WTC11 (cell line): ENCODE data around the gene AXL. TPM values are rescaled to one million over a fixed set of nuclear protein-coding genes. Genes with fewer than 3 reads are reported as not detected.
"Not testable (repeated sequence)": the region's sequence is repeated elsewhere in the genome, so short reads cannot be mapped to it uniquely, and the experiment has no call there.

Source experiments
- ATAC-seq: fragments of 200-7000 bp; cut with Tn5 transposase; 2 replicates; pipeline ENCODE4 v1.10.0; 2021; ENCODE audit warnings: mild to moderate bottlenecking, moderate library complexity
- CTCF ChIA-PET: fragments of 300-600 bp; sonication (Branson Sonifier 250); formaldehyde crosslinking; loops from one replicate; lab custom pipeline; 2021; ENCODE audit warnings: antibody characterized with exemption; lab: Charles Lee
- POLR2A ChIA-PET: fragments of 350-600 bp; sonication (Branson Sonifier 250); formaldehyde crosslinking; loops from one replicate; lab custom pipeline; 2021; ENCODE audit warnings: antibody characterized with exemption; lab: Charles Lee
- DNase-seq: peaks from one replicate; pipeline ENCODE4 v3.0.0; 2021; ENCODE audit warnings: low spot score
- H3K27ac Mint-ChIP-seq: 2 replicates; pipeline ENCODE4 v1.8.0; 2021; ENCODE audit warnings: mixed read lengths
- H3K27me3 Mint-ChIP-seq: 2 replicates; pipeline ENCODE4 v1.8.0; 2021; ENCODE audit warnings: low read depth, mild to moderate bottlenecking, moderate library complexity, mixed read lengths
- H3K36me3 Mint-ChIP-seq: 2 replicates; pipeline ENCODE4 v1.8.0; 2021; ENCODE audit warnings: mixed read lengths
- H3K4me1 Mint-ChIP-seq: 2 replicates; pipeline ENCODE4 v1.8.0; 2022; ENCODE audit warnings: mixed read lengths
- H3K4me3 Mint-ChIP-seq: 2 replicates; pipeline ENCODE4 v1.8.0; 2021; ENCODE audit warnings: mild to moderate bottlenecking, moderate library complexity, mixed read lengths
- H3K9me3 Mint-ChIP-seq: 2 replicates; pipeline ENCODE4 v1.8.0; 2021; ENCODE audit warnings: mixed read lengths
- ATF3 ChIP-seq: sonication (generic); formaldehyde crosslinking; conservative IDR thresholded peaks from 2 replicates; pipeline ENCODE4 v1.8.1; 2022; ENCODE audit warnings: mild to moderate bottlenecking, missing genetic modification reagents
- CBFB ChIP-seq: sonication (generic); formaldehyde crosslinking; IDR thresholded peaks from 2 replicates; pipeline ENCODE4 v1.8.1; 2022; ENCODE audit warnings: mild to moderate bottlenecking, low read depth, missing genetic modification reagents
- EMX1 ChIP-seq: fragments of 250-450 bp; sonication (Bioruptor Pico); IDR thresholded peaks from 2 replicates; pipeline ENCODE4 v1.8.0; 2021; ENCODE audit warnings: mild to moderate bottlenecking
- FOXJ3 ChIP-seq: sonication (generic); formaldehyde crosslinking; IDR thresholded peaks from 2 replicates; pipeline ENCODE4 v1.9.0; 2021; ENCODE audit warnings: missing genetic modification reagents, mild to moderate bottlenecking, borderline replicate concordance
- NFYB ChIP-seq: sonication (generic); formaldehyde crosslinking; conservative IDR thresholded peaks from 2 replicates; pipeline ENCODE4 v1.8.0; 2022; ENCODE audit warnings: low read depth, missing genetic modification reagents
- STAT6 ChIP-seq: sonication (generic); formaldehyde crosslinking; conservative IDR thresholded peaks from 2 replicates; pipeline ENCODE4 v1.8.1; 2023; ENCODE audit warnings: mild to moderate bottlenecking, low read depth, missing genetic modification reagents, moderate library complexity
- ZNF121 ChIP-seq: sonication (generic); formaldehyde crosslinking; IDR thresholded peaks from 2 replicates; pipeline ENCODE4 v1.8.0; 2023; ENCODE audit warnings: missing genetic modification reagents
- ZNF281 ChIP-seq: sonication (generic); formaldehyde crosslinking; IDR thresholded peaks from 2 replicates; pipeline ENCODE4 v1.8.0; 2023; ENCODE audit warnings: mild to moderate bottlenecking, missing genetic modification reagents
- total RNA-seq: library from RNA; stranded (reverse); gene quantifications from 3 replicates; pipeline ENCODE4 v1.2.3, GENCODE V29; 2021
- TF ChIP-seq, protein P1 (sequence below): sonication (generic); formaldehyde crosslinking; IDR thresholded peaks from 2 replicates; pipeline ENCODE4 v1.8.1; 2022; ENCODE audit warnings: low read depth, mild to moderate bottlenecking, moderate library complexity, missing genetic modification reagents, borderline replicate concordance
- TF ChIP-seq, protein P2 (sequence below): fragments of 250-450 bp; sonication (Bioruptor Pico); IDR thresholded peaks from 2 replicates; pipeline ENCODE4 v1.9.0; 2021; ENCODE audit warnings: mild to moderate bottlenecking, borderline replicate concordance
- TF ChIP-seq, protein P3 (sequence below): sonication (generic); formaldehyde crosslinking; IDR thresholded peaks from 2 replicates; pipeline ENCODE4 v1.8.1; 2023; ENCODE audit warnings: mild to moderate bottlenecking, missing genetic modification reagents

Gene AXL
- total RNA-seq, 1 experiment from 2014 or later: 25.0 TPM

DNA sequence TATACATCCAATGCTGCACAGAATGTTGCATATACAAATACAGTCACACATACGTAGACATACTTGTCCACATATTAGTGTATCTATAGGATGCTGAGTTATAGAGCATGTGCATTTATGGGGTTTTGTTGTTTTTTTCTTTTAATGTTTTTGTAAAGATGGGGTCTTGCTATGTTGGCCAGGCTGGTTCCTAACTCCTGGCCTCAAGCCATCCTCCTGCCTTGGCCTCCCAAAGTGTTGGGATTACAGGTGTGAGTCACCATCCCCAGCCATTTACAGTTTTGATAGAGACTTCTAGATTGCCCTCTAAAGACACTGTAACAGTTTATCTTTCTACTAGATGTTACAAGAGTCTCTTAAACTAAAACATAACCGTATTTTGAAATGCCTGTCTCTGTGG lies 59.5 kb downstream of the AXL start:
- ChIA-PET CTCF (interaction anchor here (2.5 kb wide), 1 partner anchor 16 kb away, joined by 10 read pairs; no protein-coding TSS in a partner anchor), POLR2A (no interaction called here)
- ATAC-seq (no peak), DNase-seq (no peak)
- no peaks in the 10 kb centered on the region for H3K4me1 Mint-ChIP-seq
- no peak overlapping the region for H3K4me3 Mint-ChIP-seq
- no peaks in the 10 kb centered on the region for H3K9me3 Mint-ChIP-seq
- no peak for TF ChIP-seq CBFB (CRISPR knock-in tag)
- no peak for TF ChIP-seq STAT6 (CRISPR knock-in tag)
- peak; percentile 84; the same call in 1 of the 2 replicates for TF ChIP-seq ZNF121
- TF ChIP-seq, all 79 proteins: peak for 1
- peaks cover 92% of the 10 kb centered on the region for H3K36me3 Mint-ChIP-seq
- H3K27ac Mint-ChIP-seq: no peak overlapping the region
- H3K27me3 Mint-ChIP-seq: no peaks in the 10 kb centered on the region

DNA sequence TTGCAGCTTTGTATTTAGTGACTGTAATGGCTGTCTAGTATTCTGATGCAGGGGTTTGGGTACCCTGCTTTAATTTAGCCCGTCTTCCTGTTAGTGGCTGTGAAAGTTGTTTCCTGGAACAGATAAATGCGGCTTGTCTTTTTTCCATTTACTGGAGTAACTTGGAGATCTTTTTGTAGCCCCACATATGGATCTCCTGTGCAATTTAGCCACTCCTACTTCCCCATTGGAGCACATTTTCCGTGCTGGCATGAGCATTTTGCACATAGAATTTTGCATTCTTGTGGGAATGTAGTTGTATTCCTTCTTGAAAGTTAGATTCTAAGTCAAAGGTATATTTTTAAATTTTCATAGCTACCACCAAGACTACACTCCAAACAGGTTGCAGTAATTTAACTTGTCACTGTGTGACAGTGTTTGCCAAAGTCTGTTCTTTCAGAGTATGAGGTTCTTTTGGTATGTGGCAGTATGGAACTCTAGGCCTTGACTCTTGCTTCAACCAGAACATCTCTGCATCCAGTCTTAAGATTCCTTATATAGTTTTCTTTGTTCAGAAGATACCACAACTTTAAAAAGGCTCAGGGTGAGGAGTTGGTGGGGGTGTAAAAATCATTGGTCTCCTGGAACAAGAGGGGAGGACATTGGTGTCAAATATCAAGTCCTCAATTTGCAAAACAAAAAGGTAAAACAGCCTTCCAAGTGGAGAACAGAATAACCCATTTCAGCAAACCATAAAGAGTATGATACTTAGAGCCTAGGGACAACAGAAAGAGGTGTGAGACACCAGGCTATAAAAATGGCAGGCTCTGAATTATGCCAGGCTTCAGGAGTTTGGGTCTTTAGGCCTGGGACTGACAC lies 69.9 kb downstream of the AXL start:
- ATAC-seq: peak; percentile 55
- H3K27me3 Mint-ChIP-seq: no peaks in the 10 kb centered on the region
- no peaks in the 10 kb centered on the region for H3K9me3 Mint-ChIP-seq
- no peak for DNase-seq
- TF ChIP-seq NFYB (CRISPR knock-in tag): no peak
- TF ChIP-seq, protein P1, sequence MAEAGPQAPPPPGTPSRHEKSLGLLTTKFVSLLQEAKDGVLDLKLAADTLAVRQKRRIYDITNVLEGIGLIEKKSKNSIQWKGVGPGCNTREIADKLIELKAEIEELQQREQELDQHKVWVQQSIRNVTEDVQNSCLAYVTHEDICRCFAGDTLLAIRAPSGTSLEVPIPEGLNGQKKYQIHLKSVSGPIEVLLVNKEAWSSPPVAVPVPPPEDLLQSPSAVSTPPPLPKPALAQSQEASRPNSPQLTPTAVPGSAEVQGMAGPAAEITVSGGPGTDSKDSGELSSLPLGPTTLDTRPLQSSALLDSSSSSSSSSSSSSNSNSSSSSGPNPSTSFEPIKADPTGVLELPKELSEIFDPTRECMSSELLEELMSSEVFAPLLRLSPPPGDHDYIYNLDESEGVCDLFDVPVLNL (CRISPR knock-in tag): no peak
- no peak for TF ChIP-seq ATF3 (CRISPR knock-in tag)
- TF ChIP-seq FOXJ3 (CRISPR knock-in tag): no peak
- TF ChIP-seq CBFB (CRISPR knock-in tag): no peak
- TF ChIP-seq EMX1 (CRISPR knock-in tag): no peak
- TF ChIP-seq, protein P2, sequence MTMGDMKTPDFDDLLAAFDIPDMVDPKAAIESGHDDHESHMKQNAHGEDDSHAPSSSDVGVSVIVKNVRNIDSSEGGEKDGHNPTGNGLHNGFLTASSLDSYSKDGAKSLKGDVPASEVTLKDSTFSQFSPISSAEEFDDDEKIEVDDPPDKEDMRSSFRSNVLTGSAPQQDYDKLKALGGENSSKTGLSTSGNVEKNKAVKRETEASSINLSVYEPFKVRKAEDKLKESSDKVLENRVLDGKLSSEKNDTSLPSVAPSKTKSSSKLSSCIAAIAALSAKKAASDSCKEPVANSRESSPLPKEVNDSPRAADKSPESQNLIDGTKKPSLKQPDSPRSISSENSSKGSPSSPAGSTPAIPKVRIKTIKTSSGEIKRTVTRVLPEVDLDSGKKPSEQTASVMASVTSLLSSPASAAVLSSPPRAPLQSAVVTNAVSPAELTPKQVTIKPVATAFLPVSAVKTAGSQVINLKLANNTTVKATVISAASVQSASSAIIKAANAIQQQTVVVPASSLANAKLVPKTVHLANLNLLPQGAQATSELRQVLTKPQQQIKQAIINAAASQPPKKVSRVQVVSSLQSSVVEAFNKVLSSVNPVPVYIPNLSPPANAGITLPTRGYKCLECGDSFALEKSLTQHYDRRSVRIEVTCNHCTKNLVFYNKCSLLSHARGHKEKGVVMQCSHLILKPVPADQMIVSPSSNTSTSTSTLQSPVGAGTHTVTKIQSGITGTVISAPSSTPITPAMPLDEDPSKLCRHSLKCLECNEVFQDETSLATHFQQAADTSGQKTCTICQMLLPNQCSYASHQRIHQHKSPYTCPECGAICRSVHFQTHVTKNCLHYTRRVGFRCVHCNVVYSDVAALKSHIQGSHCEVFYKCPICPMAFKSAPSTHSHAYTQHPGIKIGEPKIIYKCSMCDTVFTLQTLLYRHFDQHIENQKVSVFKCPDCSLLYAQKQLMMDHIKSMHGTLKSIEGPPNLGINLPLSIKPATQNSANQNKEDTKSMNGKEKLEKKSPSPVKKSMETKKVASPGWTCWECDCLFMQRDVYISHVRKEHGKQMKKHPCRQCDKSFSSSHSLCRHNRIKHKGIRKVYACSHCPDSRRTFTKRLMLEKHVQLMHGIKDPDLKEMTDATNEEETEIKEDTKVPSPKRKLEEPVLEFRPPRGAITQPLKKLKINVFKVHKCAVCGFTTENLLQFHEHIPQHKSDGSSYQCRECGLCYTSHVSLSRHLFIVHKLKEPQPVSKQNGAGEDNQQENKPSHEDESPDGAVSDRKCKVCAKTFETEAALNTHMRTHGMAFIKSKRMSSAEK: no peak
- TF ChIP-seq ZNF281 (CRISPR knock-in tag): no peak
- TF ChIP-seq, protein P3, sequence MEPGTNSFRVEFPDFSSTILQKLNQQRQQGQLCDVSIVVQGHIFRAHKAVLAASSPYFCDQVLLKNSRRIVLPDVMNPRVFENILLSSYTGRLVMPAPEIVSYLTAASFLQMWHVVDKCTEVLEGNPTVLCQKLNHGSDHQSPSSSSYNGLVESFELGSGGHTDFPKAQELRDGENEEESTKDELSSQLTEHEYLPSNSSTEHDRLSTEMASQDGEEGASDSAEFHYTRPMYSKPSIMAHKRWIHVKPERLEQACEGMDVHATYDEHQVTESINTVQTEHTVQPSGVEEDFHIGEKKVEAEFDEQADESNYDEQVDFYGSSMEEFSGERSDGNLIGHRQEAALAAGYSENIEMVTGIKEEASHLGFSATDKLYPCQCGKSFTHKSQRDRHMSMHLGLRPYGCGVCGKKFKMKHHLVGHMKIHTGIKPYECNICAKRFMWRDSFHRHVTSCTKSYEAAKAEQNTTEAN: no peak
- H3K36me3 Mint-ChIP-seq: peaks cover 81% of the 10 kb centered on the region
- peak overlapping the region; percentile 79 for H3K27ac Mint-ChIP-seq
- H3K4me1 Mint-ChIP-seq: peaks cover 26% of the 10 kb centered on the region
- ChIA-PET POLR2A (interaction anchor here (1.1 kb wide), 2 partner anchors 13 to 62 kb away, joined by 3 to 7 read pairs; no protein-coding TSS in a partner anchor), CTCF (interaction anchor here (0.5 to 1.6 kb wide), 4 partner anchors 20 to 464 kb away, joined by 3 to 7 read pairs (median 4); no protein-coding TSS in a partner anchor)
- H3K4me3 Mint-ChIP-seq: peak overlapping the region; percentile 34

- DNase-seq, ATAC-seq, H3K27me3 Mint-ChIP-seq, H3K9me3 Mint-ChIP-seq, H3K4me3 Mint-ChIP-seq: not testable (repeated sequence)
- peaks cover 26% of the 10 kb centered on the region for H3K4me1 Mint-ChIP-seq
- POLR2A ChIA-PET: interaction anchor here (1.1 kb wide), 2 partner anchors 12 to 63 kb away, joined by 3 to 7 read pairs; no protein-coding TSS in a partner anchor
- peak overlapping the region; percentile 65; the same call in 1 of the 2 replicates for H3K27ac Mint-ChIP-seq
- peaks cover 83% of the 10 kb centered on the region for H3K36me3 Mint-ChIP-seq
- CTCF ChIA-PET: interaction anchor here (0.7 kb wide), 1 partner anchor 13 kb away, joined by 3 read pairs; no protein-coding TSS in a partner anchor
Observed at GRCh38 chr19:41289814-41290213, 70.8 kb downstream of the AXL start.
